HepG2 (cell line): ENCODE results near the gene ZNF74. TPM values are rescaled to one million over a fixed set of nuclear protein-coding genes. Genes with fewer than 3 reads are reported as not detected.

Experiments
- ARHGAP35 ChIP-seq: sonication (generic); formaldehyde crosslinking; IDR thresholded peaks from 2 replicates; pipeline ENCODE4 v1.9.0; 2022; ENCODE audit warnings: mild to moderate bottlenecking, inconsistent platforms, moderate library complexity, missing genetic modification reagents, borderline replicate concordance
- CBX5 ChIP-seq: sonication (generic); formaldehyde crosslinking; IDR thresholded peaks from 2 replicates; pipeline ENCODE4 v1.4.0; 2020; ENCODE audit warnings: missing genetic modification reagents, borderline replicate concordance
- DMAP1 ChIP-seq: IDR thresholded peaks from 2 replicates; pipeline ENCODE4 v1.6.1; 2016
- KDM5A ChIP-seq: fragments of 200-600 bp; sonication (generic); IDR thresholded peaks from 2 replicates; pipeline ENCODE4 v1.7.0; 2018; ENCODE audit warnings: antibody characterized with exemption, mild to moderate bottlenecking, low read length, borderline replicate concordance
- SRF ChIP-seq: IDR thresholded peaks from 2 replicates; pipeline ENCODE4 v1.6.1; 2011; ENCODE audit warnings: mild to moderate bottlenecking, low read depth, low read length, moderate library complexity
- ZNF34 ChIP-seq: sonication (generic); formaldehyde crosslinking; IDR thresholded peaks from 2 replicates; pipeline ENCODE4 v1.4.0; 2020; ENCODE audit warnings: mild to moderate bottlenecking, missing genetic modification reagents, borderline replicate concordance
- ZNF383 ChIP-seq: sonication (generic); formaldehyde crosslinking; IDR thresholded peaks from 2 replicates; pipeline ENCODE4 v1.4.0; 2020; ENCODE audit warnings: missing genetic modification reagents, mild to moderate bottlenecking, borderline replicate concordance
- ZNF607 ChIP-seq: sonication (generic); formaldehyde crosslinking; IDR thresholded peaks from 2 replicates; pipeline ENCODE4 v1.5.1; 2020; ENCODE audit warnings: missing genetic modification reagents, mild to moderate bottlenecking, borderline replicate concordance
- ZNF615 ChIP-seq: sonication (generic); formaldehyde crosslinking; IDR thresholded peaks from 2 replicates; pipeline ENCODE4 v1.5.0; 2020; ENCODE audit warnings: mild to moderate bottlenecking, missing genetic modification reagents, borderline replicate concordance
- ZNF776 ChIP-seq: sonication (generic); formaldehyde crosslinking; IDR thresholded peaks from 2 replicates; pipeline ENCODE4 v1.4.0; 2020; ENCODE audit warnings: mild to moderate bottlenecking, missing genetic modification reagents
- ZNF850 ChIP-seq: sonication (generic); formaldehyde crosslinking; conservative IDR thresholded peaks from 2 replicates; pipeline ENCODE4 v1.9.0; 2021; ENCODE audit warnings: mild to moderate bottlenecking, missing genetic modification reagents
- ZNF883 ChIP-seq: sonication (generic); formaldehyde crosslinking; IDR thresholded peaks from 2 replicates; pipeline ENCODE4 v1.5.1; 2020; ENCODE audit warnings: mild to moderate bottlenecking, missing genetic modification reagents; ENCODE audit errors: not compliant biosample characterization
- ZSCAN22 ChIP-seq: sonication (generic); formaldehyde crosslinking; IDR thresholded peaks from 2 replicates; pipeline ENCODE4 v1.4.0; 2020; ENCODE audit warnings: mild to moderate bottlenecking, missing genetic modification reagents
- polyA plus RNA-seq, 8 experiments: library from polyadenylated mRNA; depleted of rRNA in 3 of 8; stranded (reverse) in 7 of 8; unstranded in 1 of 8; fragments of >200 nt; fragmentation: Illumina TruSeq in 4 of 8; extraction: Trizol in 4 of 8; gene quantifications; 2 replicates each; pipeline versions ENCODE4 v1.2.1 to v1.2.3, GENCODE V29; 2011 to 2016; ENCODE audit warnings: low read depth in 4 of 8, missing spikeins in 1 of 8, mixed read lengths in 1 of 8; ENCODE audit not compliant: insufficient read depth in 1 of 8
- total RNA-seq, 5 experiments: library from RNA; depleted of rRNA; stranded (reverse); fragments of >200 nt; fragmentation: Illumina TruSeq; extraction: Trizol; gene quantifications; 2 replicates each; pipeline ENCODE4 v1.2.3, GENCODE V29; 2016; ENCODE audit warnings: low read depth in 1 of 5
- TF ChIP-seq, protein P1 (sequence below): sonication (generic); formaldehyde crosslinking; IDR thresholded peaks from 2 replicates; pipeline ENCODE4 v1.8.1; 2022; ENCODE audit warnings: low read depth, mild to moderate bottlenecking, missing genetic modification reagents
- TF ChIP-seq, protein P2 (sequence below): IDR thresholded peaks from 2 replicates; pipeline ENCODE4 v1.6.1; 2012; ENCODE audit warnings: low read depth, low read length, improper control_type of control experiment
- TF ChIP-seq, protein P3 (sequence below): IDR thresholded peaks from 2 replicates; pipeline ENCODE4 v1.6.1; 2016; ENCODE audit warnings: missing genetic modification reagents, missing compliant biosample characterization
- TF ChIP-seq, protein P4 (sequence below): sonication (generic); formaldehyde crosslinking; conservative IDR thresholded peaks from 2 replicates; pipeline ENCODE4 v1.4.0; 2020; ENCODE audit warnings: mild to moderate bottlenecking, missing genetic modification reagents, moderate library complexity

ZNF74 gene
- total and polyA plus RNA-seq, 2 of the 13 experiments (the other 11 are each of a cell fraction or from before 2014, with no cell fraction given) = 6.3 to 9.1 TPM

DNA sequence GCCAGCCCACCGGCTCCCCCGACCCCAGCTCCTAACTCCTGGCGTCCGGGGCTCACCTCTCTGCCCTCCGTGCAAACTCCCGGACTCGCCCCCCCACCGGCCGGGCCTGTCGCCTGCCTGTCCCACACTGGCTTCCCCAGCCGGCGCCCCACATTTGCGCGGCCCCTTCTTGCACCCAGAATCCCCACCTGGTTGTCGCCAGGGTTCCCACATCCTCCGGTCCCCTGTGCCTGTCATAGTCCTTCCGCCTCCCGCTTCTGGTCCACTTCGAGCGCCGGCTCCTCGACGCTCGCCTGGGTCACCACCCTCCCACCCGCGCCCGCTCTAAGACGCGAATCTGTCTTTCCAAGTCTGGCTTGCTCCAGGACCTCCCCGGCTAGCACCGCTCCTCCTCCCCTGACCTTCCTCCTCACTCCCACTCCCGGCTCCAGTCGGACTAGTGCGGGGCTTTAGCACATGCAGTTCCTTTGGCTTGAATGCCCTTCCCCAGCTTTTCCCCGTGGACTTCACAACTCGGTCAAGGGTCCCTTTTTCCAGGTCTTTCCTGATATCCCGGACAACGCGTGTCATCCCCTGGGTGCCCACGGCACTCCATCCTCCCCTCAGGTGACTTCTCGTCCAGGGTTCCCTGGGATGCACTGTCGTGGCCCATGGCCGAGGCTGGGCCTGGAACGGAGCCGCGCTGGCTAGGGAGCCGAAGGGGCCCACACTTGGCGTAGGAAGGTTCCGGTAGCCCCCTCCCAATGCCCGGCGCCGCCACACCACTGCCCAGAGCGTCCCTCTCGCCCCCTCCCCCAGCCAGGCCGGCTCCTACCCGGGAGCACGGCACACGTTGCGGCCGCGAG is 43.0 kb downstream of the ZNF74 start (continued):
- TF ChIP-seq CBX5 (CRISPR knock-in tag) (no peak), DMAP1 (0 out of 2 replicates have a peak, but pooled peaks have one; percentile 23), KDM5A (no peak), SRF (no peak), ARHGAP35 (CRISPR knock-in tag) (0 out of 2 replicates have a peak, but pooled peaks have one; percentile 17), ZNF607 (CRISPR knock-in tag) (no peak; the same call in 1 of the 2 replicates), ZNF776 (CRISPR knock-in tag) (no peak; the same call in 1 of the 2 replicates), ZNF34 (CRISPR knock-in tag) (no peak), ZNF615 (CRISPR knock-in tag) (no peak), ZNF383 (CRISPR knock-in tag) (no peak), ZSCAN22 (CRISPR knock-in tag) (no peak), ZNF850 (CRISPR knock-in tag) (no peak), ZNF883 (CRISPR knock-in tag) (peak; percentile 23)
- TF ChIP-seq, protein P1, sequence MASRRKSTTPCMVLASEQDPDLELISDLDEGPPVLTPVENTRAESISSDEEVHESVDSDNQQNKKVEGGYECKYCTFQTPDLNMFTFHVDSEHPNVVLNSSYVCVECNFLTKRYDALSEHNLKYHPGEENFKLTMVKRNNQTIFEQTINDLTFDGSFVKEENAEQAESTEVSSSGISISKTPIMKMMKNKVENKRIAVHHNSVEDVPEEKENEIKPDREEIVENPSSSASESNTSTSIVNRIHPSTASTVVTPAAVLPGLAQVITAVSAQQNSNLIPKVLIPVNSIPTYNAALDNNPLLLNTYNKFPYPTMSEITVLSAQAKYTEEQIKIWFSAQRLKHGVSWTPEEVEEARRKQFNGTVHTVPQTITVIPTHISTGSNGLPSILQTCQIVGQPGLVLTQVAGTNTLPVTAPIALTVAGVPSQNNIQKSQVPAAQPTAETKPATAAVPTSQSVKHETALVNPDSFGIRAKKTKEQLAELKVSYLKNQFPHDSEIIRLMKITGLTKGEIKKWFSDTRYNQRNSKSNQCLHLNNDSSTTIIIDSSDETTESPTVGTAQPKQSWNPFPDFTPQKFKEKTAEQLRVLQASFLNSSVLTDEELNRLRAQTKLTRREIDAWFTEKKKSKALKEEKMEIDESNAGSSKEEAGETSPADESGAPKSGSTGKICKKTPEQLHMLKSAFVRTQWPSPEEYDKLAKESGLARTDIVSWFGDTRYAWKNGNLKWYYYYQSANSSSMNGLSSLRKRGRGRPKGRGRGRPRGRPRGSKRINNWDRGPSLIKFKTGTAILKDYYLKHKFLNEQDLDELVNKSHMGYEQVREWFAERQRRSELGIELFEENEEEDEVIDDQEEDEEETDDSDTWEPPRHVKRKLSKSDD = no peak
- TF ChIP-seq, protein P2, sequence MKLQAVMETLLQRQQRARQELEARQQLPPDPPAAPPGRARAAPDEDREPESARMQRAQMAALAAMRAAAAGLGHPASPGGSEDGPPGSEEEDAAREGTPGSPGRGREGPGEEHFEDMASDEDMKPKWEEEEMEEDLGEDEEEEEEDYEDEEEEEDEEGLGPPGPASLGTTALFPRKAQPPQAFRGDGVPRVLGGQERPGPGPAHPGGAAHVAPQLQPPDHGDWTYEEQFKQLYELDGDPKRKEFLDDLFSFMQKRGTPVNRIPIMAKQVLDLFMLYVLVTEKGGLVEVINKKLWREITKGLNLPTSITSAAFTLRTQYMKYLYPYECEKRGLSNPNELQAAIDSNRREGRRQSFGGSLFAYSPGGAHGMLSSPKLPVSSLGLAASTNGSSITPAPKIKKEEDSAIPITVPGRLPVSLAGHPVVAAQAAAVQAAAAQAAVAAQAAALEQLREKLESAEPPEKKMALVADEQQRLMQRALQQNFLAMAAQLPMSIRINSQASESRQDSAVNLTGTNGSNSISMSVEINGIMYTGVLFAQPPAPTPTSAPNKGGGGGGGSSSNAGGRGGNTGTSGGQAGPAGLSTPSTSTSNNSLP = no peak
- TF ChIP-seq, protein P3, sequence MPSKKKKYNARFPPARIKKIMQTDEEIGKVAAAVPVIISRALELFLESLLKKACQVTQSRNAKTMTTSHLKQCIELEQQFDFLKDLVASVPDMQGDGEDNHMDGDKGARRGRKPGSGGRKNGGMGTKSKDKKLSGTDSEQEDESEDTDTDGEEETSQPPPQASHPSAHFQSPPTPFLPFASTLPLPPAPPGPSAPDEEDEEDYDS (CRISPR knock-in tag) = no peak
- TF ChIP-seq, protein P4, sequence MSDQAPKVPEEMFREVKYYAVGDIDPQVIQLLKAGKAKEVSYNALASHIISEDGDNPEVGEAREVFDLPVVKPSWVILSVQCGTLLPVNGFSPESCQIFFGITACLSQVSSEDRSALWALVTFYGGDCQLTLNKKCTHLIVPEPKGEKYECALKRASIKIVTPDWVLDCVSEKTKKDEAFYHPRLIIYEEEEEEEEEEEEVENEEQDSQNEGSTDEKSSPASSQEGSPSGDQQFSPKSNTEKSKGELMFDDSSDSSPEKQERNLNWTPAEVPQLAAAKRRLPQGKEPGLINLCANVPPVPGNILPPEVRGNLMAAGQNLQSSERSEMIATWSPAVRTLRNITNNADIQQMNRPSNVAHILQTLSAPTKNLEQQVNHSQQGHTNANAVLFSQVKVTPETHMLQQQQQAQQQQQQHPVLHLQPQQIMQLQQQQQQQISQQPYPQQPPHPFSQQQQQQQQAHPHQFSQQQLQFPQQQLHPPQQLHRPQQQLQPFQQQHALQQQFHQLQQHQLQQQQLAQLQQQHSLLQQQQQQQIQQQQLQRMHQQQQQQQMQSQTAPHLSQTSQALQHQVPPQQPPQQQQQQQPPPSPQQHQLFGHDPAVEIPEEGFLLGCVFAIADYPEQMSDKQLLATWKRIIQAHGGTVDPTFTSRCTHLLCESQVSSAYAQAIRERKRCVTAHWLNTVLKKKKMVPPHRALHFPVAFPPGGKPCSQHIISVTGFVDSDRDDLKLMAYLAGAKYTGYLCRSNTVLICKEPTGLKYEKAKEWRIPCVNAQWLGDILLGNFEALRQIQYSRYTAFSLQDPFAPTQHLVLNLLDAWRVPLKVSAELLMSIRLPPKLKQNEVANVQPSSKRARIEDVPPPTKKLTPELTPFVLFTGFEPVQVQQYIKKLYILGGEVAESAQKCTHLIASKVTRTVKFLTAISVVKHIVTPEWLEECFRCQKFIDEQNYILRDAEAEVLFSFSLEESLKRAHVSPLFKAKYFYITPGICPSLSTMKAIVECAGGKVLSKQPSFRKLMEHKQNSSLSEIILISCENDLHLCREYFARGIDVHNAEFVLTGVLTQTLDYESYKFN = no peak
